HG02571 (cell line): ENCODE measurements around the gene TAGLN3.

Source experiments
- ATAC-seq: cut with Tn5 transposase; IDR thresholded peaks from one replicate; pipeline ENCODE4 v1.9.1; 2021; ENCODE audit warnings: mild to moderate bottlenecking, moderate library complexity; ENCODE audit not compliant: unreplicated experiment

TAGLN3 gene

GRCh38 chr3:112043621-112044201 lies 45.0 kb downstream of the TAGLN3 start:
- peak; percentile 88 for ATAC-seq

- no peak for ATAC-seq
Measured at GRCh38 chr3:112046599-112046998, 47.9 kb downstream of the TAGLN3 start.

- no peak for ATAC-seq
Measured at GRCh38 chr3:112047264-112047663, 48.5 kb downstream of the TAGLN3 start.

GRCh38 chr3:112048911-112049310 lies 50.2 kb downstream of the TAGLN3 start:
- ATAC-seq, result no peak

GRCh38 chr3:112053229-112053628 lies 54.5 kb downstream of the TAGLN3 start:
- no peak for ATAC-seq

- ATAC-seq, result no peak
Measured at GRCh38 chr3:112056451-112056929, 57.8 kb downstream of the TAGLN3 start.

GRCh38 chr3:112059497-112059896 lies 60.8 kb downstream of the TAGLN3 start:
- ATAC-seq, result no peak

GRCh38 chr3:112061152-112061551 lies 62.4 kb downstream of the TAGLN3 start:
- no peak for ATAC-seq
